Astrocyte of the cerebellum (primary cell): ENCODE measurements around the gene NOL4L.
A peak's percentile ranks its signal among the peaks of the same experiment; 100 is the strongest.

Experiments used
- DNase-seq: peaks from one replicate; pipeline ENCODE4 v3.0.0-alpha.2; 2011; ENCODE audit warnings: low read depth
- H3K4me3 ChIP-seq: 2 replicates; pipeline ENCODE4 v1.5.1; 2011; ENCODE audit warnings: mild to moderate bottlenecking, low read depth, low read length, moderate library complexity
- CTCF ChIP-seq: IDR thresholded peaks from 2 replicates; pipeline ENCODE4 v1.5.1; 2012; ENCODE audit warnings: low read length, low read depth, moderate library complexity, mild to moderate bottlenecking; ENCODE audit errors: missing control alignments
- in situ Hi-C: cut with HindIII; loops from 2 replicates; pipeline ENCODE4 v1.10.0; 2017; ENCODE audit warnings: low sequenced_read_pairs

NOL4L gene

DNA sequence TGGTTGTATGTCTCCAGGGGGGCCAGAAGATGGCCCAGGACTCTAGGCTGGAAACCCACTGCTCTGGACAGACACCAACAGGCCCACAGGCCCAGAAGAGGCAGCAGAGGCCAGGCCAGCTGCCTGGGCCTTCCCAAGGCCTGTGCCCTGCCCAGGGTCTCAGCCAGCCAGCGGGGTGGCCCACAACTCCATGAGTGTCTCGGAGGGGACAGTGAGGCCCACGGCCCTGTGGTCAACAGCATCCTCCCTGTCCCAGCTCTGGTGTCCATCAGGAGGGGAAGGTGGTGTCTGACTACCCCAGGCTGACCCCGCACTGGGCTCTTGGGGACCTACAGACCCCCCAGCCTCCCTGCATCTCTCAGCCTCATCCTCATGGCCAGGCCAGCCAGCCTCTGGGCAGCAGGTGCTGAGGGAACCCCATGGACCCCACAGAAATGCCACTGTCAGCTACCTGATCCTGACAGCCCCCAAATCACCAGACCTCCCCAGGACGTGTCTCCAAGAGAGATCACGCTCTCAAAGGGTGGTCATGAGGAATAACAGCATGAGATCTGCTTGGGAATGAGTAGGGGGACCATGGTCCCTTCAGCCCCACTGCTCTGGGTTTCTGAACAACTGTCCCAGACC, 112.4 kb downstream of the NOL4L start:
- in situ Hi-C loops: no loop called here
- no peak for TF ChIP-seq CTCF

GRCh38 chr20:32470940-32471339, 114.2 kb downstream of the NOL4L start:
- in situ Hi-C loops: no loop called here

More for the DNA sequence above, 112.4 kb downstream of the NOL4L start:
- no peak for DNase-seq
- peak overlapping the region; percentile 38 for H3K4me3 ChIP-seq

DNA sequence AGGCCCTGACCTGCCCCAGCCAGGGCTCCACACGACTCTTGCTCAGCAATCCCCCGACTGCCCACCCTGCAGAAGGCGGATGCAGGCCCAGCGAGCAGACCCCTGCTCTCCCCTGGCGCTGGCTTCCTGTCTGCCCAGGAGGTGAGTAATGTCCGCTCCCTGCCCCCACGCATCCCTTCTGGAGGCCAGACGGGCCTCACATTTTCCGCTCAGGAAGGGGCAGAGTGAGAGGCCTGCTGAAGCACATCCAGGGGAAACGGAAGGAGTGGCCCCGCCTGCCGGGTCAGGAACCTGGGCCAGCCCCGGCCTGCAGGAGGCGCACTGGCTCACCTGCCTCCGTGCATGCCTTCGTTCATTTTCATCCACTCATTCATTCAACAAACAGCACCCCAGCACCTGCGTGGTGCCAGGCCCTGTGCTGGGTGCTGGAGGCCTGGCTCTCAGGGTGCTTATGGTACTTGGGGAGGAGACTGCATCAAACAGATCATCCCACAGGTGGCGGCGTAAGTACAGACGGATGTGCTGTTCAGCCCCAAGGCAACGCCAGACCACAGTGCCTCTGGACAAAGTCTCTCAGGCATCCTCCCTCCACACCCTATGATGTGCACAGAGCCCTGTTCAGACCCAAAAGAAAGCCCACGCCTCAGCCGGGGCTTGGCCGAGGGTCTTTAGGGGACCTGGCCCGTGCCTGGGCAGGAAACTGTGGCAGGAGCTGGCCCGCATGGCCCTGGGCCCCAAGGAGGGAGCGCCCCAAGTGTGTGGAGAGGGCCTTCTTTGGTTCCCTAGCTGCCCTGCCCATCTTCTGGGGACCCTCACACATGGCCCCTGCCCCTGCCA, 114.9 kb downstream of the NOL4L start:
- in situ Hi-C loops: no loop called here
- H3K4me3 ChIP-seq: no peak overlapping the region
- TF ChIP-seq CTCF: peak; percentile 49
- DNase-seq: no peak

More at GRCh38 chr20:32470940-32471339, 114.2 kb downstream of the NOL4L start:
- H3K4me3 ChIP-seq: no peak overlapping the region
- no peak for DNase-seq
- TF ChIP-seq CTCF: no peak

DNA sequence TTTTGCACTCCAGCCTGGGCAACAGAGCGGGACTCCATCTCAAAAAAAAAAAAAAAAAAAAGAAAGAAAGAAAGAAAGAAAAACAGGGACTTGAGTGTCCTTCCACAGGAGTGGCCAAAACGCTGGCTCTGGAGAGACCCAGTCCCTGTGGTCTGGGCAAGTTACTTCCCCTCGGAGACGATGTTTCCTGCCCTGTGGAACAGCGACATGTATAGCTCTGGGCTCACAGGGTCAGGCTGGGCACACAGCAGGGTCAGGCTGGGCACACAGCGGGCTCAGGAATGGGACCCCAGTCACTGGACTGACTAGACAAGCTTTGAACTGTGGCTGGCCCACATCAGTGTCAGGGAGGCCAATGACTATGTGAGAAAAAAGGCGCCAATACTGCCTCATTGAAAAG, 116.3 kb downstream of the NOL4L start:
- in situ Hi-C loops: no loop called here
- no peak for DNase-seq

GRCh38 chr20:32468313-32468640, 116.9 kb downstream of the NOL4L start:
- no peak for DNase-seq
- in situ Hi-C loops: no loop called here
- no peak overlapping the region for H3K4me3 ChIP-seq
- no peak for TF ChIP-seq CTCF

More for the DNA sequence above, 116.3 kb downstream of the NOL4L start:
- no peak for TF ChIP-seq CTCF
- H3K4me3 ChIP-seq: no peak overlapping the region

DNA sequence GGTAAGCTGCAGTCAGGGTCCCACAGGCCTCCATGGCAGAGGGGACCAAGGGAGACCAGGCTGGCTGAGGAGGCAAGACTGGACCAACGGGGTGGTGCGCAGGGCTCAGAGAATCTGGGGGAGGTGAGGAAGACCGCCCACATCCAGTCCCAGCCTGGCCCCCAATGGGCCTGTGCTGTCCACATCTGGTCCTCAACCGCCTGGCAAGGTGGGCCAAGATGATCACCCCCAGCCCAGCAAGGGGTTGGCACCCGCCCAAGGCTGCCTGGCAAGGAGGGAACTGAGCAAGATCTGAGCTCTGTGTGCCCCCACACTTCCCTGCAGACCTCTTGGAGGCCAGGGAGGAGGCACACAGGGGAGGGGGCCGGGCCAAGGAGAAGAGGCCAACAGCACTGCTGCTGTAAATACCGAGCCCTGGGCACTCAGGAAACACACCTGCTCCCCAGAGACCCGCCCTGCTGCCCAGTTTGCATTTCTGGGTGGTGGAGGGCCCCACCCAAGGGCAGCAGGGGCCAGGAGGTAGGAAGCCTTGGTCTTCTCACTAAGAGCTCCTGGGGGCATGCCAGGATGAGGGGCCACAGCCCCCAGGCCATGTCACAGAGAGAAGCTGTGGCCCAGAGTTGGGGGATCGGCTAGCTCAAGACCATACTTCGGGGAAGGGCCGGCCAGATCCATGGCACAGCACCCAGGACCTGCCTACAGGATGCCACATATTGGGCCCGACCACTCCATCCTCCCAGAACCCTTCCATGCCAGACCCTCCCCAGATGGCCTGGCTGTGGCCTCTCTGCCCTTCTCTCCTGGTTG, 117.4 kb downstream of the NOL4L start:
- no peak overlapping the region for H3K4me3 ChIP-seq
- in situ Hi-C loops: no loop called here
- TF ChIP-seq CTCF: no peak
- no peak for DNase-seq
